IPS DF 4.7 (cell line): ENCODE measurements around the gene ANKZF1.
A peak's percentile ranks its signal among the peaks of the same experiment; 100 is the strongest.
"Not testable (repeated sequence)": the region's sequence is repeated elsewhere in the genome, so short reads cannot be mapped to it uniquely, and the experiment has no call there.

Experiments
- DNase-seq: peaks from one replicate; pipeline ENCODE4 v3.0.0-alpha.2; 2013; ENCODE audit warnings: low spot score; ENCODE audit errors: extremely low read depth

The ANKZF1 gene

GRCh38 chr2:219252900-219253752, 23.5 kb downstream of the ANKZF1 start, which contains the start of gene TUBA4B:
Gene TUBA4B, plus strand, starts transcription at chr2:219253243. Its CDS starts 165 bp downstream, at chr2:219253408.
- no peak for DNase-seq

GRCh38 chr2:219253753-219254589, 24.4 kb downstream of the ANKZF1 start, which contains the start of gene TUBA4A:
Gene TUBA4A, minus strand, starts transcription at chr2:219253918. Its CDS starts 60 bp downstream, at chr2:219253858.
- no peak for DNase-seq

GRCh38 chr2:219254590-219255201, 25.1 kb downstream of the ANKZF1 start:
- no peak for DNase-seq

- not testable (repeated sequence) for DNase-seq
These were observed 29.3 kb downstream of the ANKZF1 start for GRCh38 chr2:219258942-219259341.

DNA sequence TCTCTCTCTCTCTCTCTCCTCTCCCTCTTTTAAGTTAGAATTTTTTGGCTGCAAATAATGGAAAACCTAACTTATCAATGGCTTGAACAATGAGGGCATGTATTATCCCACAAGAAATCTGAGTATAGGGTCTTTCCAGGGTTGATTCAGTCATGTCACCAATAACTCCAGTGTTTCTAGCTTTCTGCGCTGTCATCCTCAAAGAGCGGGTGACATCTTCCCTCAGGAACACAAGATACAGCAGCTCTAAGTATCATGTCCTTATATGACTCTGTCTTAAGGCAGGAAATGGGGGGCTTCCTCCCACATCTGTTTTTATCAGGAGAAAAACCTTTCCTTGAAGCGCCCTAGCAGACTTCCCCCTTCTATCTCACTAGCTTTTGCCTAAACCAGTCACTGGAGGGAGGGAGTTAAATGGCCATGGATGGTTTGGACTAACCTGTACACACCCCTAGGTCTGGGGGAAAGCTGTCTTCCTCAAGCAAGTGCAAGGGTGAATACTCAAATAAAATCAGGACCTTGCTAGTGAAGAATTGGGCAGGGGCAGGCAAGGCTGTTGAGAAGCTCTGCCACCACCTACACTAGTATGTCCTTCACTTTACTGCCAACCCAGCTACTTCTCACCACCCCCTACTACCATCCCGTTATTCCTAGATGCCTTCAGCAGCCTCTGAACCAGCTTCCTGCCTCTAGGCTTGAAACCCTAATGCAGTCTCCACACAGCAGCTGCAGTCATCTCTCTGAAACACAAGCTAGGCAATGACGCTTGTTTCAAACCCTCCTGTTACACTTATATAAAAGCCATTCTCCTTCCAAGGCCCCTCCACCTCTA, 31.6 kb downstream of the ANKZF1 start:
- no peak for DNase-seq

GRCh38 chr2:219266232-219266631, 36.6 kb downstream of the ANKZF1 start:
- DNase-seq: no peak

DNA sequence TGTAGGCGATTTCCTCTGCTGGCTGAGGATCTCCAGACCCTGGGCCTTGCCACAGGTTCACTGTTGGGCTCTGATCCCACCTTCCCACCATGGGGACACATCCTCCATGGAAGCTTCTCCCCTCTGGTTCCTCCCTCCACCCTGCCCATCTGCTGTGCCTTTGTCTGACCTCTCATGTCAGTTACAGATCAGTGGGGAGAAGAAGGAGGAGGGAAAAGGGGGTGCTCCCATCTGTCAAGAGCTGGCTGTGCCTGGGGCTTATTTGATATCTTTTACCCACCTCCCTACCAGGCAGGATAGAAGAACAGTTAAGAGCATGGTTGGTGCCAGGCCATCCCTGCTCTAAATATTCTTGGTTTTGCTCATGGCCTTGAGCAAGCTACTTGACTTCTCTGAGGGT, 37.3 kb downstream of the ANKZF1 start:
- DNase-seq: no peak

DNA sequence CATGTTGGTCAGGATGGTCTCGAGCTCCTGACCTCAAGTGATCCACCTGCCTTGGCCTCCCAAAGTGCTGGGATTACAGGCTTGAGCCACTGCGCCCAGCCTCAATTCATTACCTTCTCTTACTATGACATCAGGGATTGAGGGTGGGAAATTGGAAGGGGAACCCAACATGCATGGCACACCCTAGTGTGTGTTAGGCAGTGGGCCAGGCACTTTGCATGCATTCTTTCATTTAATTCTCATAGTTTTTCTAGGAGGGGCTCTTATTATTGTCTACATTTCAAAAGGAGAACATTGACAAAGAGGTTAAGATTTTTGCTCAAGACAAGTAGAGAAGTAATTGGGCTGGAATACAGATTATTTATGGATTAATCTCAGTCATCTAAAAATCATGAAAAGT, 38.7 kb downstream of the ANKZF1 start:
- no peak for DNase-seq

GRCh38 chr2:219269362-219270054, 39.9 kb downstream of the ANKZF1 start:
- no peak for DNase-seq

- DNase-seq: no peak
These were observed 40.4 kb downstream of the ANKZF1 start for GRCh38 chr2:219270055-219270372.

DNA sequence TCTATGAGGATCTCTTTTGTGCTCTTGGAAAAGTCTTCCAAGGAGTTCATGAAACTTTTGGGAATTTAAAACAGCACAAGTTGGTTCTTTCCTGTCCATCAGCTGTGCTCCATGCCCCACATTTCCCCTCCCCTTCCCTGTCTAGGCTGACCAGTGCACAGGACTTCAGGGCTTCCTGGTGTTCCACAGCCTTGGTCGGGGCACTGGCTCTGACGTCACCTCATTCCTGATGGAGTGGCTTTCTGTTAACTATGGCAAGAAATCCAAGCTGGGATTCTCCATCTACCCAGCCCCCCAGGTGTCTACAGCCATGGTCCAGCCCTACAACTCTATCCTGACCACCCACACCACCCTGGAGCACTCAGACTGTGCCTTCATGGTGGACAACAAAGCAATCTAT, 41.4 kb downstream of the ANKZF1 start:
- DNase-seq: no peak

GRCh38 chr2:219272356-219272755, 42.8 kb downstream of the ANKZF1 start:
- no peak for DNase-seq

DNA sequence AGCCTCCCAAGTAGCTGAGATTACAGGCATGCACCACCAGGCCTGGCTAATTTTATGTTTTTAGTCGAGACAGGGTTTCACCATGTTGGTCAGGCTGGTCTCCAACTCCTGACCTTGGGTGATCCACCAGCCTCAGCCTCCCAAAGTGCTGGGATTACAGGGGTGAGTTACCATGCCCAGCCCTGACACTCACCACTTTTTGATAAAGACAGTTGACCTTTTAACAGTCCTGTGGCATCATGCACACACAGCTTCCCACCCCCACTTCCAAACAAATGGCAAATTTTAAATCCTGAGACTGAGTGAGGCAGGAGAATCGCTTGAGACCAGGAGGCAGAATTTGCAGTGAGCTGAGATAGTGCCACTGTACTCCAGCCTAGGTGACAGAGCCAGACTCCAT, 43.4 kb downstream of the ANKZF1 start:
- DNase-seq: no peak

DNA sequence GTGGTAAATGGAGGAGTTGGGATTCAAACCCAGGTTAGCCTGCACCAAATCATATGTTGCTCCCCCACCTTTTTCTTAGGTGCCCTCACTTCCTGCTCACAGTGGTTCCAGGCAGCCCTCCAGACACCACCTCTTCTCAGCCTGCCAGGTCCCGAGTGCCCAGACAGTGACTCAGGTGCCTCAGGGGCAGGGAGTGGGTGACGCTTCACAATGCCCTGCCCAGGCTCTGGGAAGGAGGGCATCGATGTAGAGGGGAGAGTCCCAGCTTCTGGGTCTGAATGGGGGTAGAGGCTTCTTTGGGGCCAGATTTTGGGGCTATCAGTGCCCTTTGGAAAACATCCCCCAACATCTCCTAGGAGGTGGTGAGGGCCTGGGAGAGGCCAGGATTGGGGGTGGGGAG, 44.3 kb downstream of the ANKZF1 start:
- DNase-seq: no peak

- no peak for DNase-seq
These were observed 44.8 kb downstream of the ANKZF1 start for GRCh38 chr2:219274361-219274921.

- DNase-seq: no peak
These were observed 48.4 kb downstream of the ANKZF1 start for GRCh38 chr2:219277703-219278654.

- DNase-seq: no peak
These were observed 49.1 kb downstream of the ANKZF1 start for GRCh38 chr2:219278655-219279150.

GRCh38 chr2:219279151-219279915, 49.7 kb downstream of the ANKZF1 start, which contains the start of gene DNAJB2:
Gene DNAJB2, plus strand, starts transcription at chr2:219279366. Its CDS starts 468 bp downstream, at chr2:219279834.
- peak; percentile 79 for DNase-seq
